OCI-LY7 (cell line): ENCODE results near the gene ANKFN1. TPM values are rescaled to one million over a fixed set of nuclear protein-coding genes. Genes with fewer than 3 reads are reported as not detected.

Experiments
- BruUV-seq: library from RNA; stranded (reverse); fragments of 400-500 nt; replicated peaks from 2 replicates; lab custom pipeline; 2021; lab: Mats Ljungman, UMichigan
- CTCF ChIA-PET: fragments of 300-600 bp; sonication (Branson Sonifier 250); formaldehyde crosslinking; loops from one replicate; lab custom pipeline; 2022; ENCODE audit warnings: antibody characterized with exemption; ENCODE audit not compliant: unreplicated experiment; lab: Charles Lee
- POLR2A ChIA-PET: fragments of 300-600 bp; sonication (Branson Sonifier 250); formaldehyde crosslinking; loops from one replicate; lab custom pipeline; 2022; ENCODE audit warnings: antibody characterized with exemption; lab: Charles Lee
- DNase-seq: peaks from one replicate; pipeline ENCODE4 v3.0.0-alpha.2; 2015; ENCODE audit warnings: low spot score
- H2AFZ ChIP-seq: fragments of 200-600 bp; sonication (generic), shearing (Covaris generic); 2 replicates; pipeline ENCODE4 v1.6.1; 2014; ENCODE audit warnings: mild to moderate bottlenecking, antibody characterized with exemption, low read length, moderate library complexity
- H3K27ac ChIP-seq: fragments of 200-600 bp; sonication (generic); 2 replicates; pipeline ENCODE4 v1.5.1; 2014; ENCODE audit warnings: mixed run types, low read depth, mild to moderate bottlenecking, moderate library complexity, low read length, inconsistent platforms; ENCODE audit not compliant: poor library complexity, severe bottlenecking
- H3K36me3 ChIP-seq: fragments of 200-600 bp; sonication (generic); 2 replicates; pipeline ENCODE4 v1.6.1; 2014; ENCODE audit warnings: mild to moderate bottlenecking, antibody characterized with exemption, low read length, moderate library complexity, mixed read lengths; ENCODE audit not compliant: insufficient read depth
- H3K4me1 ChIP-seq: fragments of 200-600 bp; sonication (generic); 2 replicates; pipeline ENCODE4 v1.5.1; 2014; ENCODE audit warnings: mild to moderate bottlenecking, low read length; ENCODE audit not compliant: insufficient read depth, poor library complexity, severe bottlenecking
- H3K4me2 ChIP-seq: fragments of 200-600 bp; sonication (generic); 2 replicates; pipeline ENCODE4 v1.6.1; 2014; ENCODE audit warnings: mild to moderate bottlenecking, low read length
- H3K4me3 ChIP-seq: fragments of 200-600 bp; sonication (generic); 2 replicates; pipeline ENCODE4 v1.5.1; 2014; ENCODE audit warnings: mild to moderate bottlenecking, low read depth, low read length; ENCODE audit not compliant: poor library complexity, severe bottlenecking
- H3K79me2 ChIP-seq: fragments of 200-600 bp; sonication (generic); 2 replicates; pipeline ENCODE4 v1.6.1; 2016; ENCODE audit warnings: low read depth, mild to moderate bottlenecking, low read length, moderate library complexity, mixed read lengths; ENCODE audit not compliant: insufficient read depth
- H3K9me2 ChIP-seq: fragments of 200-600 bp; sonication (generic); 2 replicates; pipeline ENCODE4 v1.6.1; 2016; ENCODE audit warnings: mild to moderate bottlenecking, low read length, mixed read lengths; ENCODE audit not compliant: insufficient read depth
- H3K9me3 ChIP-seq: fragments of 200-600 bp; sonication (generic); 2 replicates; pipeline ENCODE4 v1.6.1; 2014; ENCODE audit warnings: mild to moderate bottlenecking, mixed run types, low read length, mixed read lengths
- H4K20me1 ChIP-seq: fragments of 200-600 bp; sonication (generic); 2 replicates; pipeline ENCODE4 v1.6.1; 2014; ENCODE audit warnings: mild to moderate bottlenecking, antibody characterized with exemption, low read length, moderate library complexity, mixed read lengths; ENCODE audit not compliant: insufficient read depth
- CTCF ChIP-seq: fragments of 200-600 bp; sonication (generic); conservative IDR thresholded peaks from 2 replicates; pipeline ENCODE4 v1.5.1; 2014; ENCODE audit warnings: mild to moderate bottlenecking, antibody characterized with exemption, low read length, moderate library complexity, mixed read lengths
- EZH2phosphoT487 ChIP-seq: fragments of 200-600 bp; sonication (generic); IDR thresholded peaks from 2 replicates; pipeline ENCODE4 v1.6.1; 2018; ENCODE audit warnings: low read depth, borderline replicate concordance, mild to moderate bottlenecking, mixed run types, antibody characterized with exemption, low read length, moderate library complexity, mixed read lengths
- intact Hi-C: fragments of 100-400 bp; cut with micrococcal nuclease; formaldehyde crosslinking; loops from one replicate; pipeline ENCODE4 v1.10.0; 2022; ENCODE audit not compliant: unreplicated experiment
- total RNA-seq, 2 experiments: library from RNA; depleted of rRNA in 1 of 2; stranded (reverse); fragments of >200 nt in 1 of 2; shearing (Covaris generic) in 1 of 2; gene quantifications; 2 replicates each; pipeline ENCODE4 v1.2.3, GENCODE V29; 2014 to 2022

ANKFN1 gene
- total RNA-seq, 2 experiments from 2014 or later = 0.67 TPM; not detected in 1

- ChIA-PET POLR2A (no interaction called here), CTCF (no interaction called here)
- DNase-seq = no peak
- H3K4me2 ChIP-seq = no peak overlapping the region
- no peak overlapping the region for H2AFZ ChIP-seq
- no peak overlapping the region for H3K4me3 ChIP-seq
- H3K27ac ChIP-seq = no peak overlapping the region
- no peaks in the 10 kb centered on the region for H3K4me1 ChIP-seq
- BruUV-seq = no TSS peak
- H3K79me2 ChIP-seq = no peaks in the 10 kb centered on the region
- TF ChIP-seq EZH2phosphoT487 (no peak), CTCF (no peak)
- intact Hi-C loops = no loop called here
- H3K9me2 ChIP-seq = no peaks in the 10 kb centered on the region
- no peaks in the 10 kb centered on the region for H3K36me3 ChIP-seq
- H3K9me3 ChIP-seq = no peaks in the 10 kb centered on the region
- no peaks in the 10 kb centered on the region for H4K20me1 ChIP-seq
Measured at GRCh38 chr17:56325313-56326000, 172.2 kb downstream of the ANKFN1 start.

- Histone ChIP-seq H3K27ac (no peak overlapping the region), H3K4me2 (no peak overlapping the region), H3K36me3 (no peaks in the 10 kb centered on the region), H2AFZ (no peak overlapping the region), H3K9me3 (no peaks in the 10 kb centered on the region), H4K20me1 (no peaks in the 10 kb centered on the region), H3K4me1 (no peaks in the 10 kb centered on the region), H3K4me3 (no peak overlapping the region), H3K9me2 (no peaks in the 10 kb centered on the region), H3K79me2 (no peaks in the 10 kb centered on the region)
- ChIA-PET CTCF (no interaction called here), POLR2A (no interaction called here)
- TF ChIP-seq EZH2phosphoT487 (no peak), CTCF (no peak)
- no peak for DNase-seq
- intact Hi-C loops = no loop called here
- BruUV-seq = no TSS peak
Measured at GRCh38 chr17:56326001-56326359, 172.7 kb downstream of the ANKFN1 start.

- no peaks in the 10 kb centered on the region for H4K20me1 ChIP-seq
- H3K9me2 ChIP-seq = no peaks in the 10 kb centered on the region
- no peaks in the 10 kb centered on the region for H3K9me3 ChIP-seq
- ChIA-PET CTCF (no interaction called here), POLR2A (interaction anchor here (0.7 kb wide), 1 partner anchor 14 kb away, joined by 3 read pairs; no protein-coding TSS in a partner anchor)
- no peaks in the 10 kb centered on the region for H3K36me3 ChIP-seq
- no peak overlapping the region for H3K27ac ChIP-seq
- no peak for DNase-seq
- TF ChIP-seq EZH2phosphoT487 (no peak), CTCF (no peak)
- intact Hi-C loops = no loop called here
- H3K79me2 ChIP-seq = no peaks in the 10 kb centered on the region
- H3K4me1 ChIP-seq = no peaks in the 10 kb centered on the region
- H3K4me3 ChIP-seq = no peak overlapping the region
- no TSS peak for BruUV-seq
- no peak overlapping the region for H3K4me2 ChIP-seq
- H2AFZ ChIP-seq = no peak overlapping the region
Measured at GRCh38 chr17:56347639-56348038, 194.4 kb downstream of the ANKFN1 start.
